Epidermal melanocyte (primary cell): Measurements from ENCODE around the gene URGCP.
"Not testable (repeated sequence)": the region's sequence is repeated elsewhere in the genome, so short reads cannot be mapped to it uniquely, and the experiment has no call there.

ENCODE experiments used
- DNase-seq: peaks from one replicate; pipeline ENCODE4 v3.0.0; 2011; ENCODE audit warnings: low spot score; ENCODE audit not compliant: insufficient read length

The URGCP gene

DNA sequence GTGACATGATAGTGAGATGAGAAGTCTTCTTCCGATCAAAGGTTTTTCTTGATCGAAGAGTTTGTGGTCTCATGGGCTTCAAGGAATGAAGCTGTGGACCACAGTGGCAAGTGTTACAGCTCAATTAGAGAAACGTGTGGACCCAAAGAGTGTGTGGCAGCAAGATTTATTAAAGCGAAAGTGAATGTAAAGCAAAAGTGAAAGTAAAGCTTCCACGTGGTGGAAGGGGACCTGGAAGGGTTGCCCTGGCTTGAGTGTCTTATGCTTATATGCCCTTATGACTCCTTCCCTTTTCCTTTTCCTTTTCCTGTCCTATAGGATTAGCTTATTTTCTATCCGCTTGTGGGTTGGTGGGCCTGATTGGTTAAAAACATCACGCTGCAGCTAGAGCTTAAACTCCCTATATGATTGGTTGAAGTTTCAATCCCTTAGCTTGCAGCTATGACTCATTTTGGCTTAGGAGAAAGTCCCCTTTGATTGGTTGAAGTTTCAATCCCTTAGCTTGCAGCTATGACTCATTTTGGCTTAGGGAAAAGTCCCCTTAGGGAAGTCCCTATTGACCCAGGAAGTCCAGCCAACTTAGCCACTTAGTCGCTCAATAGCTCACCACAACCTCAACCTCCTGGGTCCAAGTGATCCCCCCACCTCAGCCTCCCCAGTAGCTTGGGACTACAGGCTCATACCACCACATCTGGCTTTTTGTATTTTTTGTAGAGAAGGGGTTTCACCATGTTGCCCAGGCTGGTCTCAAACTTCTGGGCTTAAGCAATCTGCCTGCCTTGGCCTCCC lies 71.7 kb downstream of the URGCP start:
- no peak for DNase-seq

GRCh38 chr7:43830917-43831316 lies 75.5 kb downstream of the URGCP start:
- not testable (repeated sequence) for DNase-seq
